ENCODE results near the gene NCAPD2. TPM values are rescaled to one million over a fixed set of nuclear protein-coding genes. Genes with fewer than 3 reads are reported as not detected.

NCAPD2 gene
- total RNA-seq, 4 donors from 2014 or later = 26.1 to 86.6 (median 32.7) TPM

DNA sequence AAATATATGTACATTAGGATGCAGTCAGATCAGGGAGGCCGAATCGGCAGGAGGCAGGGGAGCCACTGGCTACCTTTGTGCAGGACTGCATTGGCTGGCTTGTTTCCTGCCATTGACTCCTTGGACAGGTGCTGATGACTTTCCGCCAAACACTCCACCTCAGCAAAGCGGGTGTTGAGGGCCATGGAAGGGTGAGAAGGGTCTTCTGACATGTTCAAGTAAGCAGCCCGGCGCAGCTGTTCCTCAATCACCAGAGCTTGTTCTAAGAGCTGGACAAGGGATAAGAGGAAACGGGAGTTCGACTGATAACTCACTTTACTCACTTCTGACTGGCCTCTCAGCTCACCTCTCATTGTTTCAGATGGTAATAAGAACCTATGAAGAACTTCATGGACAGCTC lies 79.1 kb downstream of the NCAPD2 start:
- no peaks in the 10 kb centered on the region for H3K9me3 ChIP-seq
- H3K4me1 ChIP-seq = peaks cover 0 to 10% (median 0%) of the 10 kb centered on the region in 4 donors
- no peaks in the 10 kb centered on the region for H3K27me3 ChIP-seq
- H3K27ac ChIP-seq = no peak overlapping the region
- no peak for DNase-seq
- peaks cover 0 to 79% (median 1%) of the 10 kb centered on the region in 3 donors for H3K36me3 ChIP-seq
- TF ChIP-seq, protein P1, sequence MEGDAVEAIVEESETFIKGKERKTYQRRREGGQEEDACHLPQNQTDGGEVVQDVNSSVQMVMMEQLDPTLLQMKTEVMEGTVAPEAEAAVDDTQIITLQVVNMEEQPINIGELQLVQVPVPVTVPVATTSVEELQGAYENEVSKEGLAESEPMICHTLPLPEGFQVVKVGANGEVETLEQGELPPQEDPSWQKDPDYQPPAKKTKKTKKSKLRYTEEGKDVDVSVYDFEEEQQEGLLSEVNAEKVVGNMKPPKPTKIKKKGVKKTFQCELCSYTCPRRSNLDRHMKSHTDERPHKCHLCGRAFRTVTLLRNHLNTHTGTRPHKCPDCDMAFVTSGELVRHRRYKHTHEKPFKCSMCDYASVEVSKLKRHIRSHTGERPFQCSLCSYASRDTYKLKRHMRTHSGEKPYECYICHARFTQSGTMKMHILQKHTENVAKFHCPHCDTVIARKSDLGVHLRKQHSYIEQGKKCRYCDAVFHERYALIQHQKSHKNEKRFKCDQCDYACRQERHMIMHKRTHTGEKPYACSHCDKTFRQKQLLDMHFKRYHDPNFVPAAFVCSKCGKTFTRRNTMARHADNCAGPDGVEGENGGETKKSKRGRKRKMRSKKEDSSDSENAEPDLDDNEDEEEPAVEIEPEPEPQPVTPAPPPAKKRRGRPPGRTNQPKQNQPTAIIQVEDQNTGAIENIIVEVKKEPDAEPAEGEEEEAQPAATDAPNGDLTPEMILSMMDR (IDR thresholded peaks at IDR 0.05) = no peak
- H3K4me3 ChIP-seq = no peak overlapping the region

DNA sequence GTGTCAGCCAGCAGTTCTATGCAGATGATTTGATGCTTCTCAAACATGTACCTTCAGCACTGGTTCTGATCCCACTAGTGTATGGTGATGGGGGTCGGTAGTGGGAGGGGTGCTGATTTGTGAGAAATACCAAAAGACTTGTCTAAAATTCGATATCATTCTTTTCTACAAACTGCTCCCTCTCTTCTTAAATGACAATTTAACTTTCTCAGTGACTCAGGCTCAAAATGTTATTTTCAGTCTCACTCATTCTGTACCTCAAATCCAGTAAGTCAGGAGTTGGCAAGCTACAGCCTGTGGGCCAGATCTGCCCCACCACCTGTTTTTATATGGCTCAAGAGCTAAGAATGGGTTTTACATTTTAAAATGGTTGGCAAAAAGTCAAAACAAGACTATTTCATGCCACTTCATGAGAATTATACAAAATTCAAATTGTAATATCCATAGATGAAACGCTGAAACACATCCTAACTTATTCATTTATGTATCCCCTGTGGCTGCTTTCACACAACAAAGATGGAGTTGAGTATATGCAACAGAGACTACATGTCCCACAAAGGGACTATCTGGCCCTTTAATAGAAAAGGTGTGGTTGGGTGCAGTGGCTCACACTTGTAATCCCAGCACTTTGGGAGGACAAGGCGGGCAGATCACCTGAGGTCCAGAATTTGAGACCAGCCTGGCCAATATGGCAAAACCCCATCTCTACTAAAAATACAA lies 80.8 kb downstream of the NCAPD2 start:
- Histone ChIP-seq H3K27ac (no peak overlapping the region), H3K36me3 (peaks cover 0 to 95% (median 6%) of the 10 kb centered on the region in 3 donors), H3K4me1 (no peaks in the 10 kb centered on the region), H3K4me3 (no peak overlapping the region), H3K9me3 (no peaks in the 10 kb centered on the region), H3K27me3 (no peaks in the 10 kb centered on the region)
- TF ChIP-seq, protein P1 (IDR thresholded peaks at IDR 0.05) = no peak
- no peak for TF ChIP-seq POLR2A (IDR thresholded peaks at IDR 0.05)
- DNase-seq = no peak

DNA sequence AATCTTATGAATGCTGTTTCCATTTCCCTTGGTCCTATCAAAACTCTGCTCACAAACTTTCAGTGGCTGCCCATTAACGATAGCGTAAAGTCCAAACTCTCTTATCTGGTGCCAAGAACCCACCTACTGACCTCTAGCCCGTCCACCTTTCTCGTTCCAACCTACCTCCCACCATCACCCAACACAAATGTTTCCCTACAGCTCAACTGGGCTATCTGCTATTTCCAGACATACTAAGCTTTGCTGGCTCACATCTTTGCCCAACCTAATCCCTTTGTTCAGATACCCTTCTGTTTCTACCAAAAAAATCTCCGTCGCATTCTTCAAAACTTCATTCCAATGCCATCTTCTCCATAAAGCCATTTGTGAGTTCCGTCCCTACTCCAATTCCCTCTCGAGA lies 81.7 kb downstream of the NCAPD2 start:
- Histone ChIP-seq H3K4me1 (no peaks in the 10 kb centered on the region), H3K27ac (no peak overlapping the region), H3K4me3 (no peak overlapping the region), H3K36me3 (peaks cover 0 to 98% (median 6%) of the 10 kb centered on the region in 3 donors), H3K27me3 (no peaks in the 10 kb centered on the region), H3K9me3 (no peaks in the 10 kb centered on the region)
- DNase-seq = no peak
- no peak for TF ChIP-seq POLR2A (IDR thresholded peaks at IDR 0.05)
- TF ChIP-seq, protein P1 (IDR thresholded peaks at IDR 0.05) = no peak

Small RNA genes lying within 50 kb of the gene (small RNA-seq; reads per million reads assigned to genes)
- 267 to 286 reads per million in 2 donors for gene SCARNA11

Other genes starting within 250 kb of the NCAPD2 start
- gene PLEKHG6, start 183.4 kb upstream of the NCAPD2 start, total RNA-seq = 100 to 1,000 TPM; 145 to 543 (median 176) TPM
- gene TNFRSF1A, start 152.0 kb upstream of the NCAPD2 start, total RNA-seq = 100 to 1,000 TPM in 3 of 4 donors, 10 to 100 TPM in 1; 90.8 to 547 (median 393) TPM
- 100 to 1,000 TPM in 3 of 4 donors, 10 to 100 TPM in 1; 93.3 to 275 (median 143) TPM for gene SCNN1A, start 118.5 kb upstream of the NCAPD2 start, total RNA-seq
- gene LTBR, start 109.9 kb upstream of the NCAPD2 start, total RNA-seq = 100 to 1,000 TPM; 113 to 313 (median 294) TPM
- gene CD27, start 49.1 kb upstream of the NCAPD2 start, total RNA-seq = 10 to 100 TPM in 1 of 4 donors, 1 to 10 TPM in 3; 1.0 to 20.6 (median 2.3) TPM
- 100 to 1,000 TPM in 2 of 4 donors, 10 to 100 TPM in 2; 44.6 to 124 (median 95.5) TPM for gene TAPBPL, start 42.1 kb upstream of the NCAPD2 start, total RNA-seq
- gene VAMP1, start 23.4 kb upstream of the NCAPD2 start, total RNA-seq = 10 to 100 TPM in 2 of 4 donors, 1 to 10 TPM in 2; 5.3 to 17.4 (median 9.3) TPM
- gene MRPL51, start 840 bp upstream of the NCAPD2 start, total RNA-seq = 10 to 100 TPM; 23.5 to 71.8 (median 61.6) TPM
- gene GAPDH, start 40.4 kb downstream of the NCAPD2 start, total RNA-seq = 1,000 to 10,000 TPM; 1,939 to 3,624 (median 2,830) TPM
- 10 to 100 TPM in 2 of 4 donors, 1 to 10 TPM in 2; 7.8 to 50.3 (median 9.5) TPM for gene IFFO1, start 61.9 kb downstream of the NCAPD2 start, total RNA-seq
- gene NOP2, start 74.2 kb downstream of the NCAPD2 start, total RNA-seq = 100 to 1,000 TPM in 1 of 4 donors, 10 to 100 TPM in 3; 21.4 to 135 (median 43.6) TPM
- gene CHD4, start 113.3 kb downstream of the NCAPD2 start, total RNA-seq = 100 to 1,000 TPM; 129 to 209 (median 167) TPM
- gene LPAR5, start 141.9 kb downstream of the NCAPD2 start, total RNA-seq = 10 to 100 TPM; 18.7 to 36.2 (median 25.3) TPM
- gene ACRBP, start 153.3 kb downstream of the NCAPD2 start, total RNA-seq = 10 to 100 TPM in 2 of 4 donors, 1 to 10 TPM in 2; 5.1 to 12.1 (median 10.3) TPM
- gene ING4, start 169.0 kb downstream of the NCAPD2 start, total RNA-seq = 100 to 1,000 TPM in 1 of 4 donors, 10 to 100 TPM in 3; 32.6 to 109 (median 45.4) TPM
- gene ZNF384, start 195.3 kb downstream of the NCAPD2 start, total RNA-seq = 10 to 100 TPM; 35.6 to 96.6 (median 80.2) TPM
- not detected for gene PIANP, start 206.7 kb downstream of the NCAPD2 start, total RNA-seq
- 10 to 100 TPM; 38.4 to 72.6 (median 51.8) TPM for gene COPS7A, start 229.9 kb downstream of the NCAPD2 start, total RNA-seq